Subcutaneous adipose tissue (tissue), 4 donors: Measurements from ENCODE around the gene GRAP2. TPM values are rescaled to one million over a fixed set of nuclear protein-coding genes. Genes with fewer than 3 reads are reported as not detected.

Experiments used
- total RNA-seq, 4 donors: library from RNA; depleted of rRNA; stranded (reverse); fragments of >200 nt; gene quantifications; one replicate each; pipeline ENCODE4 v1.1.0, GENCODE V29; 2016
- TF ChIP-seq, protein P1 (sequence below): fragments of 450-650 bp; IDR thresholded peaks from one replicate; pipeline ENCODE4 v1.5.1; 2016; ENCODE audit warnings: low read depth, mild to moderate bottlenecking, control low read depth, antibody characterized with exemption, moderate library complexity

The GRAP2 gene
- total RNA-seq, 4 donors from 2014 or later = 0.75 to 4.8 (median 1.4) TPM

DNA sequence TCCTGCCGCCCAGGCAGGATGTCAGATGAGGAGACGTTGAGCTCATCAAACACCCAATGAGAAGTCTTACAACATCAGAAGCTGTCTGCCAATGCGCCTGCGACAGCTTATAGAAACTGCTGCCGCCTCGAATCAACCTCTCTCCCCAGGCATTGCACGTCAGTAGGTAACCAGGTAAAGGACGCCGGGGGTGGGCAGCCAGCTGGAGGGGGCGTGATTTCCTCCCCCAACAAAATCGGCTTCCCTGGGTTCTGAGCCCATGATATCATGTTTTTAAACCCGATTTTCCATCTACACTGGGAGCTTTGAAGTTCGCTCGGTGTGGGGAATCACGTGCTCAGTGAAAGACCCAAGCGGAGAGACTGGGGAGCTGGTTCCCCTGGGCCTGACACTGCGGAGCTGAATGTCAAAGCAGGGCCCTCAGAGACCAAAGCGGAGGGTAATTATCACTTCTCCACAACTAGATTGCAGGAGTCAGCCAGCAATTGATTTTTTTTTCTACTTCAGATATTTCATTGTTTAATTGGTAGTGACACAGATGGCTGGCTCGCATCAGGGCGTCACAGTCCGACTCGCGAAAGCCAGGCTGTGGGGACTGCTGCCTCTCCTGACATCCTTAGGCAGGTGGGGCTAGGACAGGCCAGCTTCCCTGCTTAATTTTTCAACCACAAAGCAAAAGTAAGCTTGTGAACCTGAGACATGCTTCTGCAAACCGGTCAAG lies 109.2 kb downstream of the GRAP2 start:
- TF ChIP-seq, protein P1, sequence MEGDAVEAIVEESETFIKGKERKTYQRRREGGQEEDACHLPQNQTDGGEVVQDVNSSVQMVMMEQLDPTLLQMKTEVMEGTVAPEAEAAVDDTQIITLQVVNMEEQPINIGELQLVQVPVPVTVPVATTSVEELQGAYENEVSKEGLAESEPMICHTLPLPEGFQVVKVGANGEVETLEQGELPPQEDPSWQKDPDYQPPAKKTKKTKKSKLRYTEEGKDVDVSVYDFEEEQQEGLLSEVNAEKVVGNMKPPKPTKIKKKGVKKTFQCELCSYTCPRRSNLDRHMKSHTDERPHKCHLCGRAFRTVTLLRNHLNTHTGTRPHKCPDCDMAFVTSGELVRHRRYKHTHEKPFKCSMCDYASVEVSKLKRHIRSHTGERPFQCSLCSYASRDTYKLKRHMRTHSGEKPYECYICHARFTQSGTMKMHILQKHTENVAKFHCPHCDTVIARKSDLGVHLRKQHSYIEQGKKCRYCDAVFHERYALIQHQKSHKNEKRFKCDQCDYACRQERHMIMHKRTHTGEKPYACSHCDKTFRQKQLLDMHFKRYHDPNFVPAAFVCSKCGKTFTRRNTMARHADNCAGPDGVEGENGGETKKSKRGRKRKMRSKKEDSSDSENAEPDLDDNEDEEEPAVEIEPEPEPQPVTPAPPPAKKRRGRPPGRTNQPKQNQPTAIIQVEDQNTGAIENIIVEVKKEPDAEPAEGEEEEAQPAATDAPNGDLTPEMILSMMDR = no peak

DNA sequence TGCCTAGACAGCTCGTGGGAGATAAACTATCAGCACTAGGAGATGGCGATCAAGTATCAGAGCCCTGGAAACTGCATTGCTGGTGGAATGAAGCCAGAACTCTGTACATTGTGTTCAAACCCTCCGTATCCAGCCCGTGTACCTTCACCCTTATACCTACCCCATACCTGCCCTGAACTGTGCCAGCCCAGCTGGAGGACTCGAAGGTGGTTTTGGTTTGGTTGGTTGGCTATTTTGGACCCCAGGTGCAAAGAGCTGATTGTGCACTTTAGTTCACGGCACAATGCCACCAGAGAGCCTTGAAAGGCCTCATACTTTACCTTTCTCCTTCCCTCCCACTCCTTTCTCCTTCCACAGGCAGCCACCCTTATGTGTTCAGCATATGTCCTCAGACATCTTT lies 109.9 kb downstream of the GRAP2 start:
- TF ChIP-seq, protein P1 = no peak

DNA sequence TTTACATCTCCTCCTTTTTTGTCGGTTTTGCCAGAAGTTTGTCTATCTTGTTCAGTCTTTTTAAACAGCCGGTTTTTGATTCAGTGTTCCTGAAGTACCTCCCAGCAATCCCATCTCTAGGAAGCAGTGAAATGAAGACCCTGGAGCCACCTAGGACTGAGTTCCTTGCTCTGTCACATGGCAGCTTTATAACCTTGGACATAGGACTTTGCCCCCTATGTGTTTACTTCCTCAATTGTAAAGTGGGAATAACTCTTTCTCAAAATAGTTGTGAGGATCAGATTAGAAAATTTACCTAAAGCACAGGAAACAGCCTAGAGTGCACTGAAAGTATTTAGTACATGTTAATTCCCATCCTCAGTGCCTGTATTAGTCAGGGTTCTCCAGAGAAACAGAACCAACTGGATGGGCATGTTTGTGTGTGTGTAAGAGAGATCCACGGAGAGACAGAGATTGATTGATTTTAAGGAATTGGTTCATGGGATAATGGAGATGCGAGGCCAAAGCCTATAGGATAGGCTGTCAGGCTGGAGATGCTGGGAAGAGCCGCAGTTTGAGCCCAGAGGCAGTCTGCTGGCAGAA lies 113.9 kb downstream of the GRAP2 start:
- TF ChIP-seq, protein P1 = no peak

DNA sequence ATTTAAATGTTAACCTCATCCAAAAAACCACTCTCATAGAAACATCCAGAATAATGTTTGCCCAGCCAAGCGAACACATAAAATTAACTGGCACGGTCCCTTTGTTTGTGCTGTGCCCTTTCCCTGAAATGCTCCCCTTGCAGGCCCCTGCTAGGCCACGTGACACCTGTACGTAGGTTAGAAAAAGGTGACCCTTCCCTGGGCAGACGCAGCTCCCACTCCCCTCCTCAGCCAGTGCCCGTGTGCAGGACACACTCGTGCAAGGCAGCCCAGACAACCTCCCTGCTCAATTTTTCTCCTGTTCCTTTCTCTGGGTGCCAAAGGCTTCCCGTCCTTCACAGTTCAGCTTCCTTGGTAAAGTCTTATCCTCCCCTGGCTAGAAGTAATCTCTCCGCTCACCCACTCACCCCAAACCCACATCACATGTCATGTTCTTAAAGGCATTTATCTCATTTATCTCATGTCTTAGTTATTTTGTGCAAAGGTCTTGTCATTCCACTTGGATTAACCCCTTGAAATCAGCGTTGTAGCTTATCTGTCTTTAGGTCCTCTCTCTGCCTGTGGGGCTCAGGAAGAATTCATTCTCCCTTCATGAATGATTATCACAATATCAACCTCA lies 114.6 kb downstream of the GRAP2 start:
- TF ChIP-seq, protein P1 = no peak

- TF ChIP-seq, protein P1 = no peak
Measured at GRCh38 chr22:40018051-40018450, 117.2 kb downstream of the GRAP2 start.

DNA sequence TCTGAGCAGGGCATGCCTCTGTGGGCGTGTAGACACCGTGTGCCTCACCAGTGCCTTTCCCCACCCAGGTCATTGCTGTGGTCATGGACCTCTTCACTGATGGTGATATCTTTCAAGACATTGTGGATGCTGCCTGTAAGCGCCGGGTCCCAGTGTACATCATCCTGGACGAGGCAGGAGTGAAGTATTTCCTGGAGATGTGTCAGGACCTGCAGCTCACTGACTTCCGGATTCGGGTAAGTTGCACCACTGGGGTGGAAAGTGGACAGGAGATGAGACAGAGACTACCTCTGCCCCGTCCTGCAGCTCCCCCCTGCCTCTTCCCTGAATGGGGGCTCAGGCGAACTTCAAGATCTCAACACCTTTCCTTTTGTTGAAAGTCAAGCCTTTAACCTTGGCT lies 118.2 kb downstream of the GRAP2 start:
- TF ChIP-seq, protein P1 = no peak

GRCh38 chr22:40020956-40021355 lies 120.1 kb downstream of the GRAP2 start:
- TF ChIP-seq, protein P1 = no peak
